Tibial nerve (tissue), 4 donors: ENCODE measurements around the gene DSG3.

Source experiments
- CTCF ChIP-seq, 5 experiments: fragments of 200-600 bp in 3 of 5; fragments of 450-650 bp in 2 of 5; sonication (generic) in 3 of 5; IDR thresholded peaks; one replicate each; pipeline ENCODE4 v1.5.1; 2016 to 2019; ENCODE audit warnings: antibody characterized with exemption in 5 of 5, mild to moderate bottlenecking in 3 of 5, moderate library complexity in 2 of 5
- EP300 ChIP-seq, 2 donors: sonication (generic); formaldehyde crosslinking; IDR thresholded peaks; one replicate each; pipeline ENCODE4 v1.6.1; 2017; ENCODE audit warnings: antibody characterized with exemption in 2 of 2, mild to moderate bottlenecking in 1 of 2
- POLR2A ChIP-seq, 2 donors: fragments of 450-650 bp; IDR thresholded peaks; one replicate each; pipeline ENCODE4 v1.6.1; 2017; ENCODE audit warnings: antibody characterized with exemption in 2 of 2, mild to moderate bottlenecking in 2 of 2, moderate library complexity in 2 of 2

- TF ChIP-seq CTCF (IDR thresholded peaks at IDR 0.05) (no peak), EP300 (IDR thresholded peaks at IDR 0.05) (no peak), POLR2A (IDR thresholded peaks at IDR 0.05) (no peak)
Measured at GRCh38 chr18:31441493-31441892, 6.0 kb upstream of the DSG3 start.
